Measurements from ENCODE around the gene WDR70. TPM values are rescaled to one million over a fixed set of nuclear protein-coding genes. Genes with fewer than 3 reads are reported as not detected.
"Not testable (repeated sequence)": the region's sequence is repeated elsewhere in the genome, so short reads cannot be mapped to it uniquely, and the experiment has no call there.

WDR70 gene
- total and polyA plus RNA-seq, 4 donors: 34.4 to 54.8 (median 38.8) TPM

DNA sequence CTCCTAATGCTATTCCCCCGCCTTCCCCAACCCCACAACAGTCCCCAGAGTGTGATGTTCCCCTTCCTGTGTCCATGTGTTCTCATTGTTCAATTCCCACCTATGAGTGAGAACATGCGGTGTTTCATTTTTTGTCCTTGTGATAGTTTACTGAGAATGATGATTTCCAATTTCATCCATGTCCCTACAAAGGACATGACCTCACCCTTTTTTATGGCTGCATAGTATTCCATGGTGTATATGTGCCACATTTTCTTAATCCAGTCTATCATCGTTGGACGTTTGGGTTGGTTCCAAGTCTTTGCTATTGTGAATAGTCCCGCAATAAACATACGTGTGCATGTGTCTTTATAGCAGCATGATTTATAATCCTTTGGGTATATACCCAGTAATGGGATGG is 295.2 kb downstream of the WDR70 start:
- H3K36me3 ChIP-seq (ENCODE audit: control insufficient read depth, insufficient read depth, low read length); H3K4me3 ChIP-seq (ENCODE audit: low read depth, low read length); DNase-seq (ENCODE audit: low read depth in 4 of 6, low spot score in 6 of 6); H3K27ac ChIP-seq (ENCODE audit: low read depth, low read length); H3K9me3 ChIP-seq (ENCODE audit: control insufficient read depth, insufficient read depth, low read length); H3K4me1 ChIP-seq (ENCODE audit: control insufficient read depth, insufficient read depth, low read length); H3K27me3 ChIP-seq (ENCODE audit: control insufficient read depth, insufficient read depth, low read length): not testable (repeated sequence)
- WGBS (ENCODE audit: insufficient coverage): no CpG with 5 or more reads among the region's 6 CpGs

DNA sequence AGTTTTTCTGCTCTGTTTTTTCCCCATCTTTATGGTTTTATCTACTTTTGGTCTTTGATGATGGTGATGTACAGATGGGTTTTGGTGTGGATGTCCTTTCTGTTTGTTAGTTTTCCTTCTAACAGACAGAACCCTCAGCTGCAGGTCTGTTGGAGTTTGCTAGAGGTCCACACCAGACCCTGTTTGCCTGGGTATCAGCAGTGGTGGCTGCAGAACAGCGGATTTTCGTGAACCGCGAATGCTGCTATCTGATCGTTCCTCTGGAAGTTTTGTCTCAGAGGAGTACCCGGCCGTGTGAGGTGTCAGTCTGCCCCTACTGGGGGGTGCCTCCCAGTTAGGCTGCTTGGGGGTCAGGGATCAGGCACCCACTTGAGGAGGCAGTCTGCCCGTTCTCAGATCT is 300.2 kb downstream of the WDR70 start:
- not testable (repeated sequence) for DNase-seq (ENCODE audit: low read depth in 4 of 6, low spot score in 6 of 6); H3K27me3 ChIP-seq (ENCODE audit: control insufficient read depth, insufficient read depth, low read length); H3K4me3 ChIP-seq (ENCODE audit: low read depth, low read length); H3K36me3 ChIP-seq (ENCODE audit: control insufficient read depth, insufficient read depth, low read length); H3K9me3 ChIP-seq (ENCODE audit: control insufficient read depth, insufficient read depth, low read length); H3K27ac ChIP-seq (ENCODE audit: low read depth, low read length); H3K4me1 ChIP-seq (ENCODE audit: control insufficient read depth, insufficient read depth, low read length)
- 100% methylated on average over 1 of the region's 8 CpGs for WGBS (ENCODE audit: insufficient coverage)

DNA sequence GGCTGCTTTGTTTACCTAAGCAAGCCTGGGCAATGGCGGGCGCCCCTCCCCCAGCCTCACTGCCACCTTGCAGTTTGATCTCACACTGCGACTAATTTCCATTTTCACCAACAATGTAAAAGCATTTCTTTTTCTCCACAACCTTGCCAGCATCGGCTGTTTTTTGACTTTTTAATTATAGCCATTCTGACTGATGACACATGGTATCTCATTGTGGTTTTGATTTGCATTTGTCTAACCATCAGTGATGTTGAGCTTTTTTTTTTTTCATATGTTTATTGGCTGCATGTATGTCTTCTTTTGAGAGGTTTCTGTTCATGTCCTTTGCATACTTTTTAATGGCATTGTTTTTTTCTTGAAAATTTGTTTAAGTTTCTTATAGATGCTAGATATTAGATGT is 300.8 kb downstream of the WDR70 start:
- H3K27ac ChIP-seq (ENCODE audit: low read depth, low read length); H3K36me3 ChIP-seq (ENCODE audit: control insufficient read depth, insufficient read depth, low read length); H3K4me3 ChIP-seq (ENCODE audit: low read depth, low read length); H3K4me1 ChIP-seq (ENCODE audit: control insufficient read depth, insufficient read depth, low read length); H3K9me3 ChIP-seq (ENCODE audit: control insufficient read depth, insufficient read depth, low read length); H3K27me3 ChIP-seq (ENCODE audit: control insufficient read depth, insufficient read depth, low read length); DNase-seq (ENCODE audit: low read depth in 4 of 6, low spot score in 6 of 6): not testable (repeated sequence)
- no CpG with 5 or more reads among the region's 4 CpGs for WGBS (ENCODE audit: insufficient coverage)

DNA sequence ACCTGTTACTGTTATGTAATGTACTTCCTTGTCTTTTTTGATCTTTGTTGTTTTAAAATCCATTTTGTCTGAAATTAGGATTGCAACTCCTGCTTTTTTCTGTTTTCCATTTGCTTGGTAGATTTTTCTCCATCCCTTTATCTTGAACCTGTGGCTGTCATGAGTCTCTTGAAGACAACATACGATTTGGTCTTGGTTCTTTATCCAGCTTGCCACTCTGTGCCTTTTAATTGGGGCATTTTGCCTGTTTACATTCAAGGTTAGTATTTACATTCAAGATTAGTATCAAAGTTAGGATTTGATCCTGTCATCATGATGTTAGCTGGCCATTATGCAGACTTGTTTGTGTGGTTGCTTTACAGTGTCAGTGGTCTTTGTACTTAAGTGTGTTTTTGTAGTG is 304.0 kb downstream of the WDR70 start:
- WGBS (ENCODE audit: insufficient coverage): no CpG with 5 or more reads among the region's 1 CpG
- no peak overlapping the region for H3K4me3 ChIP-seq (ENCODE audit: low read depth, low read length)
- H3K9me3 ChIP-seq (ENCODE audit: control insufficient read depth, insufficient read depth, low read length): peaks cover 4% of the 10 kb centered on the region
- H3K36me3 ChIP-seq (ENCODE audit: control insufficient read depth, insufficient read depth, low read length): no peaks in the 10 kb centered on the region
- H3K27me3 ChIP-seq (ENCODE audit: control insufficient read depth, insufficient read depth, low read length): no peaks in the 10 kb centered on the region
- no peak for DNase-seq (ENCODE audit: low read depth in 4 of 6, low spot score in 6 of 6)
- no peaks in the 10 kb centered on the region for H3K4me1 ChIP-seq (ENCODE audit: control insufficient read depth, insufficient read depth, low read length)
- no peak overlapping the region for H3K27ac ChIP-seq (ENCODE audit: low read depth, low read length)

DNA sequence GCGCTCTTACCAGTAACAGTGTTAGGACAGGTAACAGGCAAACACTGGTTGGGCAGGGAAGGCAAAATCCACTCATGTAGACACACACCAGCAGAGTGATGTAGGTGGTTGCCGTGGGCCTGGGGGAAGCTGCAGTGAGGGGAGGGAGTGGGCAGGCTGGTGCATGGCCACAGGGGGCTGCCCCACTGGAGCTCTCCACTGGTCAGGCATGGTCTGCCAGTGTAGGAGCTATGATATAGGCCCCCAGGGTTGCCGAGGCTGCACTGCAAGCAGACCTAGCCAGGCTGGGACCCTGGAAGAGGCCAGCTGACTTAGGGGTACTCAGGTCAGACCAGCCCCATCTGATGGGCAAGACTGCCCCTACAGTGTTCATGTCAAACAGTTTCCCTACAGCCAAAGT is 306.1 kb downstream of the WDR70 start:
- H3K27me3 ChIP-seq (ENCODE audit: control insufficient read depth, insufficient read depth, low read length): no peaks in the 10 kb centered on the region
- WGBS (ENCODE audit: insufficient coverage): 77% methylated on average over 3 of the region's 3 CpGs

DNA sequence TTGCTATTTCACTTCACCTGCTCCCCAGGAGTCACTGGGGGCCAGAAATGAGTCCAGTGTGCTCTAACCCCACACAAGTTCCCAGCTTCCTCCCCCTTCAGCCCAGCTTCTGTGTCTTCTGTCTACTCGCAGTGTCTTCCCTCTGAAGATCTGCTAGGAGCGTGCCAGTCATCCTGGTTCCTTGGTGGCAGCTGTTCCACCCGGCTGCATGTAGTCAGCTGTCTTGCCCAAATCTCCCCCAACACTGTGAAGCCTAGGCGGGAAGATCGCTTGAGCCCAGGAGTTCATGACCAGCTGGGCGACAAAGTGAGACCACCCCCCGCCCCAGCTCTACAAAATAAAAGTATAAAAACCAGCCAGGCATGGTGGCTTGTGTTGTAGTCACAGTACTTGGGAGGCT is 306.7 kb downstream of the WDR70 start:
- H3K36me3 ChIP-seq (ENCODE audit: control insufficient read depth, insufficient read depth, low read length): peaks cover 5% of the 10 kb centered on the region
- WGBS (ENCODE audit: insufficient coverage): 100% methylated on average over 3 of the region's 7 CpGs
- H3K4me1 ChIP-seq (ENCODE audit: control insufficient read depth, insufficient read depth, low read length): no peaks in the 10 kb centered on the region
- H3K4me3 ChIP-seq (ENCODE audit: low read depth, low read length): no peak overlapping the region
- peaks cover 4% of the 10 kb centered on the region for H3K9me3 ChIP-seq (ENCODE audit: control insufficient read depth, insufficient read depth, low read length)
- no peak overlapping the region for H3K27ac ChIP-seq (ENCODE audit: low read depth, low read length)
- DNase-seq (ENCODE audit: low read depth in 4 of 6, low spot score in 6 of 6): no peak
- no peaks in the 10 kb centered on the region for H3K27me3 ChIP-seq (ENCODE audit: control insufficient read depth, insufficient read depth, low read length)

More for the DNA sequence above, 306.1 kb downstream of the WDR70 start:
- no peak overlapping the region for H3K27ac ChIP-seq (ENCODE audit: low read depth, low read length)
- no peak overlapping the region for H3K4me3 ChIP-seq (ENCODE audit: low read depth, low read length)
- H3K4me1 ChIP-seq (ENCODE audit: control insufficient read depth, insufficient read depth, low read length): no peaks in the 10 kb centered on the region
- H3K9me3 ChIP-seq (ENCODE audit: control insufficient read depth, insufficient read depth, low read length): peaks cover 4% of the 10 kb centered on the region
- peaks cover 5% of the 10 kb centered on the region for H3K36me3 ChIP-seq (ENCODE audit: control insufficient read depth, insufficient read depth, low read length)
- no peak for DNase-seq (ENCODE audit: low read depth in 4 of 6, low spot score in 6 of 6)

DNA sequence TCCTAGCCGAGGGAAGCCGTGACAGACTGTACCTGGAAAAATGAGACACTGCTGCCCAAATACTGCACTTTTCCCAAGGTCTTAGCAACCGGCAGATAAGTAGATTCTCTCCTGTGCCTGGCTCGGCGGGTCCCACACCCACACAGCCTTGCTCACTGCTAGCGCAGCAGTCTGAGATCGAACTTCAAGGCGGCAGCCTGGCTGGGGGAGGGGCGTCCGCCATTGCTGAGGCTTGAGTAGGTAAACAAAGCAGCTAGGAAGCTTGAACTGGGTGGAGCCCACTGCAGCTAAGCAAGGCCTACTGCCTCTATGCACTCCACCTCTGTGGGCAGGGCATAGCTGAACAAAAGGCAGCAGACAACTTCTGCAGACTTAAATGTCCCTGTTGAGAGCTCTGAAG is 309.8 kb downstream of the WDR70 start:
- not testable (repeated sequence) for H3K36me3 ChIP-seq (ENCODE audit: control insufficient read depth, insufficient read depth, low read length); H3K4me3 ChIP-seq (ENCODE audit: low read depth, low read length); H3K9me3 ChIP-seq (ENCODE audit: control insufficient read depth, insufficient read depth, low read length); H3K27me3 ChIP-seq (ENCODE audit: control insufficient read depth, insufficient read depth, low read length); H3K27ac ChIP-seq (ENCODE audit: low read depth, low read length); H3K4me1 ChIP-seq (ENCODE audit: control insufficient read depth, insufficient read depth, low read length); DNase-seq (ENCODE audit: low read depth in 4 of 6, low spot score in 6 of 6)
- 93% methylated on average over 10 of the region's 10 CpGs for WGBS (ENCODE audit: insufficient coverage)

DNA sequence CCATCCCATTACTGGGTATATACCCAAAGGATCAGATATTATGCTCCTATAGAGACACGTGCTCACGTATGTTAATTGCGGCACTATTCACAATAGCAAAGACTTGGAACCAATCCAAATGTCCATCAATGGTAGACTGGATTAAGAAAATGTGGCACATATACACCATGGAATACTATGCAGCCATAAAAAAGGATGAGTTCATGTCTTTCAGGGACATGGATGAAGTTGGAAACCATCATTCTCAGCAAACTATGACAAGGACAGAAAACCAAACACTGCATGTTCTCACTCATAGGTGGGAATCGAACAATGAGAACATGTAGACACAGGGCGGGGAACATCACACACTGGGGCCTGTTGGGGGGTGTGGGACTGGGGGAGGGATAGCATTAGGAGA is 315.2 kb downstream of the WDR70 start:
- not testable (repeated sequence) for H3K27ac ChIP-seq (ENCODE audit: low read depth, low read length)
- WGBS (ENCODE audit: insufficient coverage): no CpG with 5 or more reads among the region's 5 CpGs

DNA sequence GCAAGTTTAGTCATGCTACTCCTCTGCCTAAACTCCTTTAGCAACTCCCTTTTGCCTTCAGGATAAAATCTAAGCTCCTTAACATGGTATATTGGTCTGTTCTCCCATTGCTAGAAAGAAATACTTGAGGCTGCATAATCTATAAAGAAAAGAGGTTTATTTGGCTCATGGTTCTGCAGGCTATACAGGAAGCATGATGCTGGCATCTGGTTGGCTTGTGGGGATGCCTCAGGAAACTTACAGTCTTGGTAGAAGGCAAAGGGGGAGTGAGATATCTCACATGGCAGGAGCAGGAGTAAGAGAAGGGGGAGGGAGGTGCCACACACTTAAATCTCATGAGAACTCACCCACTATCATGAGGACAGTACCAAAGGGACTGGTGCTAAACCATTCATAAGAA is 315.7 kb downstream of the WDR70 start:
- no peaks in the 10 kb centered on the region for H3K27me3 ChIP-seq (ENCODE audit: control insufficient read depth, insufficient read depth, low read length)
- no peak for DNase-seq (ENCODE audit: low read depth in 4 of 6, low spot score in 6 of 6)
- no peak overlapping the region for H3K4me3 ChIP-seq (ENCODE audit: low read depth, low read length)

More for the DNA sequence above, 315.2 kb downstream of the WDR70 start:
- H3K9me3 ChIP-seq (ENCODE audit: control insufficient read depth, insufficient read depth, low read length); H3K4me3 ChIP-seq (ENCODE audit: low read depth, low read length); DNase-seq (ENCODE audit: low read depth in 4 of 6, low spot score in 6 of 6); H3K4me1 ChIP-seq (ENCODE audit: control insufficient read depth, insufficient read depth, low read length); H3K27me3 ChIP-seq (ENCODE audit: control insufficient read depth, insufficient read depth, low read length); H3K36me3 ChIP-seq (ENCODE audit: control insufficient read depth, insufficient read depth, low read length): not testable (repeated sequence)

DNA sequence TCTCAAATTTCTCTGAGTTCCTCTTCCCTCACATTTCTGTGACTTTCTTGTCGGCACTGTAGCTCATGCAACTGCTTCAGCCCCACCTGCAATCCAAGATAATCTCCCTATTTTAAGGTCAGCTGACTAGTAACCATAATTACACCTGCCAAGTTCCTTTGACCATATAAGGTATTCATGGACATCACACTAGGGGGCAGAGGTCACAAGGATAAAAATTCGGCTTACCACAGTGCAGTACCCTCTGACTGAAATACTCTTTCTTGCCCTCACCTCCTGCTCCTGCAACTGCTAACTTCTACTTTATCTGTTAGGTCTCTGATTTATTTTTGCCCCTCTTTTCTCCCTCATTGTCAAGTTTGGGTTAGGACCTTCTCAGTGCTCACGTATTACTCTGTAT is 316.5 kb downstream of the WDR70 start:
- no peak overlapping the region for H3K4me3 ChIP-seq (ENCODE audit: low read depth, low read length)
- no peaks in the 10 kb centered on the region for H3K36me3 ChIP-seq (ENCODE audit: control insufficient read depth, insufficient read depth, low read length)
- H3K27ac ChIP-seq (ENCODE audit: low read depth, low read length): no peak overlapping the region
- H3K9me3 ChIP-seq (ENCODE audit: control insufficient read depth, insufficient read depth, low read length): peaks cover 2% of the 10 kb centered on the region
- no peaks in the 10 kb centered on the region for H3K4me1 ChIP-seq (ENCODE audit: control insufficient read depth, insufficient read depth, low read length)
- WGBS (ENCODE audit: insufficient coverage): 94% methylated on average over 3 of the region's 3 CpGs
- H3K27me3 ChIP-seq (ENCODE audit: control insufficient read depth, insufficient read depth, low read length): no peaks in the 10 kb centered on the region
- no peak for DNase-seq (ENCODE audit: low read depth in 4 of 6, low spot score in 6 of 6)

More for the DNA sequence above, 315.7 kb downstream of the WDR70 start:
- no peaks in the 10 kb centered on the region for H3K4me1 ChIP-seq (ENCODE audit: control insufficient read depth, insufficient read depth, low read length)
- peaks cover 2% of the 10 kb centered on the region for H3K9me3 ChIP-seq (ENCODE audit: control insufficient read depth, insufficient read depth, low read length)
- H3K27ac ChIP-seq (ENCODE audit: low read depth, low read length): no peak overlapping the region
- H3K36me3 ChIP-seq (ENCODE audit: control insufficient read depth, insufficient read depth, low read length): no peaks in the 10 kb centered on the region

Data from spinal cord (tissue), 10 donors.